Stimulated activated CD8-positive, alpha-beta memory T cell treated with anti-CD3 and anti-CD28 coated beads, Interleukin-12 subunit alpha, Interleukin-12 subunit beta, amount 100 ng/mL, for 24 hours (primary cell): ENCODE results near the gene KYNU.

ENCODE experiments used
- DNase-seq: peaks from one replicate; pipeline ENCODE4 v3.0.0-alpha.2; 2020; ENCODE audit errors: extremely low read depth

KYNU gene

GRCh38 chr2:142961202-142961601 lies 83.7 kb downstream of the KYNU start:
- DNase-seq = no peak

GRCh38 chr2:142965443-142965842 lies 88.0 kb downstream of the KYNU start:
- DNase-seq = no peak

GRCh38 chr2:142966284-142966683 lies 88.8 kb downstream of the KYNU start:
- DNase-seq = no peak

- no peak for DNase-seq
Observed at GRCh38 chr2:142967060-142967459, 89.6 kb downstream of the KYNU start.

- no peak for DNase-seq
Observed at GRCh38 chr2:142973160-142973821, 95.8 kb downstream of the KYNU start.

- no peak for DNase-seq
Observed at GRCh38 chr2:142973822-142974207, 96.4 kb downstream of the KYNU start.

GRCh38 chr2:142974288-142975024 lies 97.0 kb downstream of the KYNU start:
- no peak for DNase-seq

- DNase-seq = no peak
Observed at GRCh38 chr2:142975239-142975638, 97.8 kb downstream of the KYNU start.

- DNase-seq = no peak
Observed at GRCh38 chr2:142980246-142981068, 103.0 kb downstream of the KYNU start.

- DNase-seq = no peak
Observed at GRCh38 chr2:142981069-142981378, 103.6 kb downstream of the KYNU start.

- DNase-seq = no peak
Observed at GRCh38 chr2:142981756-142982155, 104.3 kb downstream of the KYNU start.

GRCh38 chr2:142983174-142983573 lies 105.7 kb downstream of the KYNU start:
- DNase-seq = no peak

- no peak for DNase-seq
Observed at GRCh38 chr2:142984657-142985056, 107.2 kb downstream of the KYNU start.

- no peak for DNase-seq
Observed at GRCh38 chr2:142987044-142987443, 109.6 kb downstream of the KYNU start.

- DNase-seq = no peak
Observed at GRCh38 chr2:142989273-142990204, 112.1 kb downstream of the KYNU start.

- DNase-seq = no peak
Observed at GRCh38 chr2:142991295-142991694, 113.8 kb downstream of the KYNU start.

GRCh38 chr2:142992840-142993239 lies 115.4 kb downstream of the KYNU start:
- no peak for DNase-seq

- DNase-seq = no peak
Observed at GRCh38 chr2:142993771-142994170, 116.3 kb downstream of the KYNU start.

- DNase-seq = no peak
Observed at GRCh38 chr2:142994665-142995064, 117.2 kb downstream of the KYNU start.

GRCh38 chr2:142997231-142997630 lies 119.8 kb downstream of the KYNU start:
- no peak for DNase-seq

- no peak for DNase-seq
Observed at GRCh38 chr2:143000599-143000998, 123.1 kb downstream of the KYNU start.

- DNase-seq = no peak
Observed at GRCh38 chr2:143001501-143001900, 124.0 kb downstream of the KYNU start.
